HG02852 (cell line): ENCODE data around the gene GHR.
"Not testable (repeated sequence)": the region's sequence is repeated elsewhere in the genome, so short reads cannot be mapped to it uniquely, and the experiment has no call there.

Experiments used
- ATAC-seq: cut with Tn5 transposase; IDR thresholded peaks from one replicate; pipeline ENCODE4 v1.9.1; 2021; ENCODE audit warnings: mild to moderate bottlenecking, moderate library complexity; ENCODE audit not compliant: unreplicated experiment

Gene GHR

DNA sequence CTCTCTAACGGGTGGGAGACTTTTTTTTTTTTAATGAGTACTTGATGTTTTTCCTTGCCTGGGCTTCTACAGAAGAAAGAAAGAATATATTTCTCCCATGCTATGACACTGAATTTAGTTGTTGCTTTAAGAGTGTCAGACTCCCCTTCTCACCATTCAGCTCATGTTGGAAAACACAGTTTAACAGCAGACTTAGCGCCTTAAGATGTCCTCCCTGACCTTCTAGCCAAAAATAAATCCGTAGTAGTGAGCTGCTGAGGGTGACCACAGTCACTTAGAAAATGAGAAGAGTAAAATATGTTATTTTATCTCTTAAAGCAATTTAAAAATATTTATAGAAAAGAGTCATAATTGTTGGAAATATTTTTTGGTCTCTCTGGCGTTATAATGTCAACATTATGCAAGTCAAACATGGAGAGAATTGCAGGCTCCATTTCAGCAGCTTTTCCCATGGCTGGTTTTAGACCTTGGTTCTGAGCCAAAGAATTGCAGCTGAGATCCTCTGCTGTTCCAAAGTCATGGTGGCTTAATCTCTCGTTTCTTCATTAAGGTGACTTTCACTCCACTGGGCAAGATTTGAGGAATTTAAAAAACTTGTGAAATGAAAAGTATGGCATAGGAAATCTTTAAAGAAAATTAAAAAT is 143.5 kb downstream of the GHR start:
- no peak for ATAC-seq

DNA sequence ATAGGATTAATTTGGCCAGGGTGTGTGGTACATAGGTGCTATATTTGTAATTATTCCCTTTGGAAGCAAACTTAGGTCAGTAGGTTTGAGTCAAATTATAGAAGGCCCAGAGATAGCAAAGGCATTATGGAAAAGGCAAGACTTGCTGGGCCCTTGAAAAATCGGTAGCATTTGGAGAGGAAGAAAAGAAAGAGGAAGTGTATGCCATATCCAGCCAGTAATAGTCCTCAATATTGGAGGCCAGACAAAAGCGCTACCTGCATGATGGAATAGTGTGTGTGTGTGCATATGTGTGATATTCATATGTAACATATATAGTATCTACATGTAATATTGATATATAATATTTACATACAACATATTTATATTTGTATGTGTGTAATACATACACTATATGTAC is 146.1 kb downstream of the GHR start:
- no peak for ATAC-seq

DNA sequence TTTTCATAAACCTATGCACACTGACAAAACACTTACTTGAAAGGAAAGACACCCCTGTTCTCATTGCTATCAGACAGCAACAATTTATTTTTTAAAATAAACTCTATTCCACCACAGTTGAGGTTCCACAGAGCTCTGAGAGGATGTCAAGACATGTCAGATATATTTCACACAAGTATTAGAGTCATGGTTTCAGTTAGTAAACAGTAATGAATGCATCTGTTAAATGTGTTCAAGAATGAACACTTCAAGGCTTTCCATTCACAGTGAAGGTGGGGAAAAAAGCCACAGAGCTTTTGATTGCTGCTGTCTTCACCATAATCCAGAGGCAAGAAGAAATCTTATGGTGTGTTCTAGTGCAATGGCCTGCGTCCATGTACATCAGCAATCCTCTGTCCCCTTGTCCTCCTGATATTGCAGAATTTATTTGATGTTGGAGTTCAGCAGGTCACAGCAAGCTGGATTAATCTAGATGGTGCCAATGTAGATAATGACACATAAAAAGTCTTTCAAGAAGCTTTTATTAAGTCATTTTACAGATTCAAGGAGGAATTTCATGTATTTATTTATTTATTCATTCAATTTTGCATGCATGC is 146.8 kb downstream of the GHR start:
- no peak for ATAC-seq

DNA sequence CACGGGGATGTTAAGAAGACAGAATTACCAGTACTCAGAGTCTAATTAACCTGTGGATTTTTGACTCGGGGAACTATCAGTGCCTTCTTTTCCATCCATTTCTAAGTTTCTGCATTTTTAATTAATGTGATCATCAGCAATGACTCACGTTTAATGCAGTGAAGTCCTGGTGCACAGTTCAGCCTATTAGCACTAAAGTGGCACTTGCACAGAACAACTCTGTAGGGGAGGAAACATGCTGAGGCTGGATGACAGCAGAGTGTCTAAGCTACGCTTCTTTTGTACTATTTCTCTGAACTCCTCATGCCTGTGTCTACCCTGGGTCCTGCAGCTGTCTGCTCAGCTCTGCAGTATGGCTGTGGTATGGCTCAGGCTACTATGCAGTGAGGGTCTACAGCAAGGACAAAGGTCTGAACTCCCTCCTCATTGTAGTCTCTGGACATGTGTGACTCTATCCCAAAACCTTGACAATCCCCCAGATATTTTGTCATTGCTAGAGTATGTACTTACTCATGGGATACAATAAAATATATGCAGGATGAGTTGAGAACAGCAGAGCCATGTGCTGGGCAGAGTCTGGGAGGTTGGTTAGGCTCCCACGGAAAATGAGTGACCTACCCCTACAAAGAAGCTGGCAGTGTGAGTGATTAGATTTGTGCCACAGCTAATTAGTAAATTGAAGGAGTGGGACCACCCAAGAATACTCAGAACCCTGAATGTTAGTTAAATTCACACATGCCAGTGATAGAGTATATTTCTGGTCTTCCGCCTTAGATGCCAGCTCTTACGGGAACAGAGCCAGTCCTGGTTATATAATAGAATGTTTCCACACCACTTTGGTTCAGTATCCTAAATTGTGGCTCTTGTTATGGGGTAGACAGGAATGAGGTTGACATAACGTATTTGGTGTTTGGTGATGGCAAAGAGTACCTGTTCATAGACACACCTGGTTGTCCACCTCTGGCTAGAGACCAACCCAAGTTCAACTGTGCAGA is 148.0 kb downstream of the GHR start:
- no peak for ATAC-seq

DNA sequence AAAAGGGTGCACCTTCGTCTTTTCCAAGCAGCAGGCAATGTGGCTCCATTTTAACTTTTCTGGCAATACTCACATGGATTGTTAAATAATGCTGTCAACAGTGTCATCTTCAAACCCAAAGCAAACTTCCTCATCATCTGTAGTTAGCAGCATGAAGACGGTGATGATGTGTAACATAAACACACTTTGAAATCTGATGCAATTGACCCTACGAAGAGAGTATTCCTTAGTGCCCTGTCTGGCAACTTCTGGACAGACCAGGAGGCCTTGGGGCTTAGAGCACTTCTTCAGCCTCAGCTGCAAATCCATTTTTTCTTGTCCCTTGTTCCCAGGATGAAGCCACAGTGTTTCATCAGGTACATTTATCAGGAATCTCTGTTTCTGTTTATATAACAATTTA is 149.1 kb downstream of the GHR start:
- ATAC-seq: no peak

DNA sequence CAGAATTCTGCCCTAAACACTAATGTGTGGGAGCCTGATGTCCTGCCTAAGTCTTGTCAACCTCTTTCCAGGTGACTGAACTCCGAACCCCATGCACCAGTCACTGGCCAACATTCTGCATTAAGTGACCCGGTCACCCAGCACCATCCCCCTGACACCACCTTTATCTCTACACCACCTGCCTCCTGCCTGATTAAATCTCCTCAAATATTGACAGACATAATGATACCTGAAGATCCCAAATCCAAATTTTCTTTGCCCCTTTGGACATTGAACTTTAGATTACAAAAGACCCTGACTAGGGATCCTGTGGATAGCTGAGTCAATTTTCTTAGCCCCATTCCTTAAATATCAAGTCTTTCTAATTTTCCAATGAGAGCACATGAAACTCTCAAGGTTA is 150.1 kb downstream of the GHR start:
- no peak for ATAC-seq

DNA sequence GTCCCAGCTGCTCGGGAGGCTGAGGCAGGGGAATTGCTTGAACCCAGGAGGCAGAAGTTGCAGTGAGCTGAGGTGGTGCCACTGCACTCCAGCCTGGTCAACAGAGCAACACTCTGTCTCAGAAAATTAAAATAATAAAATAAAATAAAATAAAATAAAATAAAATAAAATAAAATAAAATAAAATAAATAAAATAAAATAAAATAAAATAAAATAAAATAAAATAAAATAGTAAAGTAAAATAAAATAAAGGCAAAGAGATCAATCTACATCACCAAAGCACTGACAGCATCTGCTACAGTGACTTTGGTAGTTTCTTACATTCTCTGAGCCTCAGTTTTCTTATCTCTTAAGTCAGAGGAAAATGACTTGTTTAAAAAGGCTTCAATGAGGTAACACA is 152.7 kb downstream of the GHR start:
- ATAC-seq: not testable (repeated sequence)

DNA sequence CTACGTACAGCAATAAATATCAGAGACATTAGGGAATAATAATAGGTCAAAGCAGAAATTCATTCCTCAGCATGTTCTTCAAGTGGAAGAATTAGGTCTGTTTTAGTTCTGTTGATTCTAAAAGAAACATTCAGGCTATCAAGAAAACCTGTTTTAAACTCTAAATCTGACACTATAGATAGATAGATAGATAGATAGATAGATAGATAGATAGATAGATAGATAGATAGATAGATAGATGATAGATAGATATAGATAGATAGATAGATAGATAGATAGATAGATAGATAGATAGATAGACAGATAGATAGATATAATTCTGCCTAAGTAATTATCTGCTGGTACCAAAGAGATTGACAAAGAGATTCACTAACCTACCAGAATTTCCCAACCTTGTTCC is 155.7 kb downstream of the GHR start:
- not testable (repeated sequence) for ATAC-seq

DNA sequence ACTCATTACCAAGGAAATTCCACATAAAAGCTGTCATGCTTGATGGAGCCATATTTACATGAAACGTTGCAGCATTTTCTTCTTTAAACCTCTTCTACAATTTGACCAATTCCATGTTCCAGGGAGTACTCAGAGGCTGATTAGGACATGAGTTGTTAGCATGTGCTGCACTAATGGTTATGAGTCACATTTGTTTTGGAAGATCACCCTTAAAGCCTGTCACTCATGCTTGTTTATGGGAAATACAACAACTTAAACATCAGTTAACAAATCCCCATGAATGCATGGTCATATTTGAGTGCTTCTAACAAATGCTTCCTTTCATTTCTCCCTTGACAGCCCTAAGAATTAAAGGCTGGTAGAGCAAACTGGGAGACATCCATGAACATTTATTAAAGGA is 156.1 kb downstream of the GHR start:
- ATAC-seq: no peak

DNA sequence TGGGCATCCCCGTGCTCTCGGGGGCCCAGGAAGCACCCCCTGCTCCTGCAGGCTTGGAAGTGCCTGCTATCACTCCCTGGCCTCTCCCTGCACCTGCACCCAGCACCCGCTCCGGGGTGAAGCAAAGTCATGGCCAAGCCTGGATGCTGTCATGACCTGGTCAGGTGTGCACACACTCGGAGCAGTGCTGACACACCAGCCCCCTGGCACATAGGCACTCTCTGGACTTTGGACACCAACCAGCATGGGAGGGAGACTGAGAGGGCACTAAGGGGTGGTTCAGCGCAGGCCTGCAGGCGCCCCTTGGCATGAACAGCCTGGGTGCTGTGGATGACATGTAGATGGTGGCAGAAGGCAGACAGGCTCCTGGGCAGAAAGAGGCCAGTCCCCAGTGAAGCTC is 158.6 kb downstream of the GHR start:
- ATAC-seq: no peak

DNA sequence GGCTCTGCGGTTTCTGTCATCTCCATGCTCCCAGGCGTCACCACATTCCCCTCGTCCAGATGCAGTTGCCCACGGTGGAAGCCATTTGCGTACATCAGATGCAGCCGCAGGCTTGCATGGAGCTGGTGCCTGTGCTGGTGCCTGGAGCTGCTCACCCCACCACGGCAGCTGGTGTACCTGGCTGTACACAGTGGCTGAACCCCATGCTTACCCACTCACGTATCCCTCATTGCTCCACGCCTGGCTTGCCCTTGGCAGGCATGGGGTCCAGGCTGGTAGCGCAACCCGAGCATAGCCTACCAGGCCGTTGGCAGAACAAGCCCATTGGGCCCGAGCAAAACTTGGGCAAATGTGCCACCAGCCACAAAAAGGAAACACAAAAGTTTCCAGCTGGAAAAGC is 159.5 kb downstream of the GHR start:
- no peak for ATAC-seq

DNA sequence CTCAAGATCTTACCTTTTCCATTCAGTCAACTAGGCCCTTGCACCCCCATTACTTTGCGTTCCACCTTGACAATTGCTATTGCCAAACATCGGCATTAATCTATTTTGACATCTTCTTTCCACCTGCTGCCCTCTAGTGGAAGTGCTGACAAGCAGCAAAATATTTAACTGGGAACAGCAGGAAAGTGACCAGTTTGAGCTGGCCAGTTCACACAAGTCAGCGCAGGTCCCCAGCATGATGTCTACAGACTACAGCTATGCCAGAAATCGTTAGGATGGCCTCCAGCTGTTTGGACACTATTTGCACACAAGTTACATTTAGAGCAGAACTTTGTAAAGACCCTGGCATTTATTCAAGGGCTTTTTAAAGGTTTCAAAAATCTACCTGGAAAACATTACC is 160.1 kb downstream of the GHR start:
- no peak for ATAC-seq

DNA sequence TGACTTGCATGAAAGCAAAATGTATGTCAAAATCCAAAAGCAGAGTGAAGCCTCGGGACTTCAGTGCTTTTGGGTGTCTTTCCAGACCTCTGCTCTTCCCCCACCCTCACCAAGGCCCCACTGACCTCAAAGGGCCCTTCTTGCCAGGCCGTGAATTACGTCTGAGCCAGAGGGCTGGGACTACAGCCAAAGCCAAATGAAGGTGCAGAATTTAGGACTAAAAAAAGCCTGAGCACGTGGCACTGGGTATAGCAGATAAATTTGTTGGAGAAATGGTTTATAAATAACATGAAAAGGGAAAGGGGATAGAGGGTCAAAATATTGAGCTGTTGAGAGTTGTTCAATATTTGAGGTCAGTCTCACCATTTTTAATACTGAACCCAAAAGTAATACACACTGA is 163.4 kb downstream of the GHR start:
- ATAC-seq: no peak

DNA sequence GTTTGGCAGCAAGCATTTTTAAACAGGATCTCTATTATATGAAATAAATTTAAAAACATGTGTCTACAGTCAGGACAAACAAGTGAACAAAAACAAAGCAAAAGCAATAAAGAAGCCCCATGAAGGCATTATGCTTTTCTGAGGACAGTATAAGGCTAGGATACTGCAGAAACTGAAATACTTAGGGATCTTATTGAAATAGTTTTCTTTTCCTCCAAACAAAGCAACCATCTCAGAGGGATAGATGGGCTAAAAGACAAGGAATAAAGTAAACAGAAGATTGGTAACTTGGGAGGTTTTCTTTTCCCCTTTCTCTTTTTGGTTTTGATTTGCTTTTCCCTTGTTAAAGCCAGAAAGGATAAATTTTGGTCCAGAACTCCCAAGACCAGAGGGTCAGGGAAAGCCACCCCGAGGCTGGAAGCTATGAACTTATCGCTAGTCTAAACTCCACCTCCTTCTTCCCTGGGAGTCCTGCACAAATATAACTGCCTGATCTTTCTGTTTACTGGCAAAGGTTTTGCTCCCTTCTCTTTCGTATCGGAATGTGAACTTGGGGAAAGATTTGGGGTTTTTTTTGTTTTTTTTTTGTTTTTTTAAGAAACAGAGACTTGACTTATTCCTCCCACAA is 164.0 kb downstream of the GHR start:
- no peak for ATAC-seq

DNA sequence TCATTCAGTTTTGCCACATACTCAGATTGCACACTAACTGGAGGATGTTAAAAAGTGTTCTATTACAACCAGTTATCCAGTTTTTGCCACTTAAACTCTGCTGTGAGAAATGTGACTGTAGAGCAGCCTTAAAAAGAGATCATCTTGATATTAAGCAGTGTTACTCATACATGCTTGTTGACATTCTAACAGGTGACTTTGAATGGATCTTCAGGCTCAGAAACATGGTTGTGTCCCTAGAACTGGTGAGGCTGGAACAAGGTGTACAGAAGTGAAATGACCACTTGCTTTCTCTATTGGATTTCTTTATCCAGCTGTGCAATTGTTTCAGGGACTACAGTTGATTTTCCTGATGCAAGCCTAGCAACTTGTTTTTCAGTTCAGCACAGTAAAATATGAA is 167.3 kb downstream of the GHR start:
- no peak for ATAC-seq

DNA sequence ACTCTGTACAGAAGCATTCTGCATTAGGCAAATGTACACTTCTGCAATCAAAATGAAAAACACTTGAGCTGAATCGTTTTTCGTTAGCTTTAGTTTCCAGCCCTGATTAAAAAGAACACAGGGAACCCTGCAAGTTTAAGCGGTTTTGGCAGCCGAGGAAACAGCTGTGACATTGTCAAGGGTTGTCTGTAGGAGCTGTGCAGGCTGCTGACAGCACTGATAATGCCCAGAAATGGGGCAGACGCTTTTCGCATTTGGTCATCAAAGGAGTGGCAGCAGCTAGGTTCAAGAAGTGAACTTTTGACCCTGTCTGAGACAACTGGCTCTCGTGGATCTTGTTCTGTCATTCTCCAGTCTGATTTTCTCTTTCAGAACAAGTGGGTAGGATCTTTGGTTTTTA is 167.8 kb downstream of the GHR start:
- ATAC-seq: no peak

DNA sequence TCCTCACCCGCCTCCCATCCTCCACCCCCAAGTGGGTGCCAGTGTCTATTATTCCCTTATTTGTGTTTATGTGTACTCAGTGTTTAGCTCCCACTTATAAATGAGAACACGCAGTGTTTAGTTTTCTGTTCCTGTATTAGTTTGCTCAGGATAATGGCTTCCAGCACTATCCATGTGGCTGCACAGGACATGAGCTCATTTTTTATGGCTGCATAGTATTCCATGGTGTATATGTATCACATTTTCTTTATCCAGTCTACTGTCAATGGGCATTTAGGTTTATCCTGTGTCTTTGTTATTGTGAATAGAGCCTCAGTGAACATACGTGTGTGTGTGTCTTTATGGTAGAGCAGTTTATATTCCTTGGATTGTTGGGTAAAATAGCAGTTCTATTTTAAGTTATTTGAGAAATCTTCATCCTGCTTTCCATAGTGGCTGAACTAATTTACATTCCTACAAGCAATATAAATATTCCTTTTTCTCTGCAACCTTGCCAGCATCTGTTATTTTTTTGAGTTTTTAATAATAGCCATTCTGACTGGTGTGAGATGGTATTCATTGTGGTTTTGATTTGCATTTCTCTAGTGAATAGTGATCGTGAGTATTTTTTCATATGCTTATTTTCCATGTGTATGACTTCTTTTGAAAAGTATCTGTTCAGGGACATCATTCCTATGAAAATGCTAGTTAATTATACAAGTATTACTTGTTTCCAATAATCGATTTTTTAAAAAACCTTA is 169.3 kb downstream of the GHR start:
- ATAC-seq: no peak

DNA sequence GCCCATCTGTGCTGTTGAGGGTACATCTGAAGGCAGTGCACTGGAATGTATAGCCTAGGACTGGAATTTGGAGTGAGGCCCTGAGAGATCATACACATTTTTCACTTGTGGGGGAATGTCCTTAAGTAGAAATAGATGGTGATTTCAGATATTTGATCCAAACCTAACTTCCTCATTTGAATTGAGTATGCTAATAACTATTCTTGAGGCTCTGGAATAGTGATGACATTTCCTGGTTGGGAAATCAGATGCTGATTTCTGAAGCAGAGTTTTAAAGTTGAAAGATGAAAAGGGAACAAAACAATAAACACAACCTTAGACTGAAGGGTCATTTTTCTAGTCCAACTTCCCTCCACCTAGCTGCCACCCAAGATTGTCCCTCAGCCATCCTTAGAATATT is 170.4 kb downstream of the GHR start:
- no peak for ATAC-seq

DNA sequence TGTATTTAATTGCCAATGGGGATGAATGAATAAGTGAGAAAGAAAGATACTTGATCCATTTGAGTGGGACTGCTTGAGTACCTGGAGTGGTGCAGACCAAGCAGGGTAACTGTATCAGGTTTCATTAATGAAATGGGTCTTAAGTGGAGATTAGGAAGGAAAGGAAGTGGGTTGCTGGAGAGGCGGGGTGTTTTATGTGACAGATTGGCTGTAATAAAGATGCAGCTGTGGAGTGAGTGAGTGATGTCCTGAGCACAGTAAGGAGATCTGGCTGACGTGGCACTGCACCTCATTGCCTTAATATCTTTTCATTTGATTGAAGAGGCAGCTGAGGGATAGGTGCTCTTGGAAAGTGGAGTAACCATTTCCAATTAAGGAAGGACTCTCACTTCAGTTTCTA is 172.4 kb downstream of the GHR start:
- no peak for ATAC-seq

DNA sequence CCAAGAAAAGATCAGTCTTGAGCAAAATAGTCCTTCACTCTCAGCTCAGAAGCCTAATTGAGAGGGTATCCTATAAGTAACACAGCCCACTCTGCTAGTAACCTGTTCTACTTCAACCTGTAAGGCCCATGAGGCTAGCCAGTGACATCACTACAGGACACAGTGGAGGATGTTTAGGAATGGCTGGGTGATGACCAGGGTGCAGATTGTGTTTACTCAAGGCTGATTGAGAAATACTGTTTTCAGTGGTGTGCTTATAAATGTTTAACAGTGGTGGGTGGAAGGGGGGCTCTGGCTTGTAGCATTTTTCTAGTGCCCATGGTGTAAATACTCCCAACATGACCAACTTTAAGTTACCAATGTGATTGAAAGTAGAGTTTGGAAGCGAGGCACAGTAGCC is 173.6 kb downstream of the GHR start:
- ATAC-seq: no peak
